Measurements from ENCODE around the gene TSEN2.
"Not testable (repeated sequence)": the region's sequence is repeated elsewhere in the genome, so short reads cannot be mapped to it uniquely, and the experiment has no call there.

Gene TSEN2

GRCh38 chr3:12451960-12452359, 32.3 kb upstream of the TSEN2 start:
- no peak for DNase-seq (ENCODE audit: low read depth in 2 of 2, low spot score in 1 of 2)

GRCh38 chr3:12452361-12453330, 31.6 kb upstream of the TSEN2 start:
- no peak for DNase-seq (ENCODE audit: low read depth in 2 of 2, low spot score in 1 of 2)

- DNase-seq (ENCODE audit: low read depth in 2 of 2, low spot score in 1 of 2): no peak
These were observed 30.0 kb upstream of the TSEN2 start for GRCh38 chr3:12454076-12454815.

- DNase-seq (ENCODE audit: low read depth in 2 of 2, low spot score in 1 of 2): no peak
These were observed 29.5 kb upstream of the TSEN2 start for GRCh38 chr3:12454816-12455121.

- DNase-seq (ENCODE audit: low read depth in 2 of 2, low spot score in 1 of 2): no peak
These were observed 28.5 kb upstream of the TSEN2 start for GRCh38 chr3:12455740-12456139.

GRCh38 chr3:12456441-12456840, 27.8 kb upstream of the TSEN2 start:
- no peak for DNase-seq (ENCODE audit: low read depth in 2 of 2, low spot score in 1 of 2)

GRCh38 chr3:12457380-12457779, 26.9 kb upstream of the TSEN2 start:
- DNase-seq (ENCODE audit: low read depth in 2 of 2, low spot score in 1 of 2): not testable (repeated sequence)

GRCh38 chr3:12458901-12459300, 25.4 kb upstream of the TSEN2 start:
- no peak for DNase-seq (ENCODE audit: low read depth in 2 of 2, low spot score in 1 of 2)

GRCh38 chr3:12460127-12460526, 24.2 kb upstream of the TSEN2 start:
- no peak for DNase-seq (ENCODE audit: low read depth in 2 of 2, low spot score in 1 of 2)

GRCh38 chr3:12461097-12461649, 23.1 kb upstream of the TSEN2 start:
- no peak for DNase-seq (ENCODE audit: low read depth in 2 of 2, low spot score in 1 of 2)

- no peak for DNase-seq (ENCODE audit: low read depth in 2 of 2, low spot score in 1 of 2)
These were observed 21.9 kb upstream of the TSEN2 start for GRCh38 chr3:12462159-12462947.

- DNase-seq (ENCODE audit: low read depth in 2 of 2, low spot score in 1 of 2): no peak
These were observed 20.6 kb upstream of the TSEN2 start for GRCh38 chr3:12463686-12464085.

- no peak for DNase-seq (ENCODE audit: low read depth in 2 of 2, low spot score in 1 of 2)
These were observed 20.1 kb upstream of the TSEN2 start for GRCh38 chr3:12464181-12464580.

- DNase-seq (ENCODE audit: low read depth in 2 of 2, low spot score in 1 of 2): no peak
These were observed 19.0 kb upstream of the TSEN2 start for GRCh38 chr3:12465151-12465835.

- DNase-seq (ENCODE audit: low read depth in 2 of 2, low spot score in 1 of 2): no peak
These were observed 18.4 kb upstream of the TSEN2 start for GRCh38 chr3:12465836-12466225.

- no peak for DNase-seq (ENCODE audit: low read depth in 2 of 2, low spot score in 1 of 2)
These were observed 16.5 kb upstream of the TSEN2 start for GRCh38 chr3:12467746-12468145.

GRCh38 chr3:12468276-12468675, 16.0 kb upstream of the TSEN2 start:
- DNase-seq (ENCODE audit: low read depth in 2 of 2, low spot score in 1 of 2): no peak

- DNase-seq (ENCODE audit: low read depth in 2 of 2, low spot score in 1 of 2): no peak
These were observed 15.5 kb upstream of the TSEN2 start for GRCh38 chr3:12468757-12469156.

- not testable (repeated sequence) for DNase-seq (ENCODE audit: low read depth in 2 of 2, low spot score in 1 of 2)
These were observed 15.1 kb upstream of the TSEN2 start for GRCh38 chr3:12469222-12469621.

GRCh38 chr3:12470111-12470510, 14.2 kb upstream of the TSEN2 start:
- no peak for DNase-seq (ENCODE audit: low read depth in 2 of 2, low spot score in 1 of 2)

- DNase-seq (ENCODE audit: low read depth in 2 of 2, low spot score in 1 of 2): no peak
These were observed 13.6 kb upstream of the TSEN2 start for GRCh38 chr3:12470680-12471079.

All from stimulated activated CD8-positive, alpha-beta memory T cell treated with anti-CD3 and anti-CD28 coated beads, Interleukin-4, amount 100 ng/mL, for 1 hour (primary cell).